ENCODE measurements around the gene TUBB6.

The TUBB6 gene

GRCh38 chr18:12302391-12303147 lies 5.5 kb upstream of the TUBB6 start:
- no peak for DNase-seq (ENCODE audit: low read depth)
- TF ChIP-seq CTCF (IDR thresholded peaks at IDR 0.05; ENCODE audit: insufficient read depth, low read depth, low read length, missing control alignments): no peak
- H3K4me3 ChIP-seq (ENCODE audit: low read length): no peak overlapping the region

GRCh38 chr18:12304351-12305210 lies 3.5 kb upstream of the TUBB6 start:
- no peak for TF ChIP-seq CTCF (IDR thresholded peaks at IDR 0.05; ENCODE audit: insufficient read depth, low read depth, low read length, missing control alignments)
- DNase-seq (ENCODE audit: low read depth): peak; percentile 89
- no peak overlapping the region for H3K4me3 ChIP-seq (ENCODE audit: low read length)

GRCh38 chr18:12305211-12305610 lies 2.8 kb upstream of the TUBB6 start:
- no peak for TF ChIP-seq CTCF (IDR thresholded peaks at IDR 0.05; ENCODE audit: insufficient read depth, low read depth, low read length, missing control alignments)
- no peak for DNase-seq (ENCODE audit: low read depth)
- H3K4me3 ChIP-seq (ENCODE audit: low read length): no peak overlapping the region

GRCh38 chr18:12305930-12306629 lies 2.0 kb upstream of the TUBB6 start:
- DNase-seq (ENCODE audit: low read depth): no peak
- no peak for TF ChIP-seq CTCF (IDR thresholded peaks at IDR 0.05; ENCODE audit: insufficient read depth, low read depth, low read length, missing control alignments)
- H3K4me3 ChIP-seq (ENCODE audit: low read length): no peak overlapping the region

GRCh38 chr18:12306752-12307700 lies 1.0 kb upstream of the TUBB6 start:
- TF ChIP-seq CTCF (IDR thresholded peaks at IDR 0.05; ENCODE audit: insufficient read depth, low read depth, low read length, missing control alignments): peak; percentile 11
- peak overlapping the region; percentile 45 for H3K4me3 ChIP-seq (ENCODE audit: low read length)
- DNase-seq (ENCODE audit: low read depth): peak; percentile 59
